Esophagus squamous epithelium (tissue), 4 donors: ENCODE results near the gene UPF3B.

Source experiments
- POLR2A ChIP-seq, 4 donors: fragments of 450-650 bp; IDR thresholded peaks; one replicate each; pipeline ENCODE4 v1.6.1; 2017; ENCODE audit warnings: antibody characterized with exemption in 4 of 4, mild to moderate bottlenecking in 4 of 4, moderate library complexity in 3 of 4
- TF ChIP-seq, protein P1 (sequence below), 6 experiments: fragments of 450-650 bp in 4 of 6; fragments of 200-600 bp in 2 of 6; sonication (generic) in 2 of 6; IDR thresholded peaks; one replicate each; pipeline ENCODE4 v1.5.1; 2016 to 2019; ENCODE audit warnings: antibody characterized with exemption in 6 of 6, mild to moderate bottlenecking in 4 of 6, moderate library complexity in 4 of 6

GRCh38 chrX:119817130-119817690 lies 35.6 kb downstream of the UPF3B start:
- TF ChIP-seq POLR2A (IDR thresholded peaks at IDR 0.05) = no peak
- TF ChIP-seq, protein P1, sequence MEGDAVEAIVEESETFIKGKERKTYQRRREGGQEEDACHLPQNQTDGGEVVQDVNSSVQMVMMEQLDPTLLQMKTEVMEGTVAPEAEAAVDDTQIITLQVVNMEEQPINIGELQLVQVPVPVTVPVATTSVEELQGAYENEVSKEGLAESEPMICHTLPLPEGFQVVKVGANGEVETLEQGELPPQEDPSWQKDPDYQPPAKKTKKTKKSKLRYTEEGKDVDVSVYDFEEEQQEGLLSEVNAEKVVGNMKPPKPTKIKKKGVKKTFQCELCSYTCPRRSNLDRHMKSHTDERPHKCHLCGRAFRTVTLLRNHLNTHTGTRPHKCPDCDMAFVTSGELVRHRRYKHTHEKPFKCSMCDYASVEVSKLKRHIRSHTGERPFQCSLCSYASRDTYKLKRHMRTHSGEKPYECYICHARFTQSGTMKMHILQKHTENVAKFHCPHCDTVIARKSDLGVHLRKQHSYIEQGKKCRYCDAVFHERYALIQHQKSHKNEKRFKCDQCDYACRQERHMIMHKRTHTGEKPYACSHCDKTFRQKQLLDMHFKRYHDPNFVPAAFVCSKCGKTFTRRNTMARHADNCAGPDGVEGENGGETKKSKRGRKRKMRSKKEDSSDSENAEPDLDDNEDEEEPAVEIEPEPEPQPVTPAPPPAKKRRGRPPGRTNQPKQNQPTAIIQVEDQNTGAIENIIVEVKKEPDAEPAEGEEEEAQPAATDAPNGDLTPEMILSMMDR (IDR thresholded peaks at IDR 0.05) = no peak
